Astrocyte (in vitro differentiated cells and primary cell): Measurements from ENCODE around the gene CEACAM1. TPM values are rescaled to one million over a fixed set of nuclear protein-coding genes. Genes with fewer than 3 reads are reported as not detected.

ENCODE experiments used
- DNase-seq: peaks from one replicate; pipeline ENCODE4 v3.0.0-alpha.2; 2010; ENCODE audit warnings: low read depth
- FAIRE-seq: peaks from 2 replicates; lab custom pipeline; 2011; peaks lifted over from hg19 to GRCh38; lab: Jason Lieb, UNC
- H2AFZ ChIP-seq: 2 replicates; pipeline ENCODE4 v1.6.0; 2012; ENCODE audit warnings: low read depth, low read length, inconsistent platforms
- H3K27ac ChIP-seq: 2 replicates; pipeline ENCODE4 v1.5.1; 2011; ENCODE audit warnings: low read depth, low read length, inconsistent platforms
- H3K27me3 ChIP-seq: 2 replicates; pipeline ENCODE4 v1.6.0; 2011; ENCODE audit warnings: low read length, inconsistent platforms; ENCODE audit not compliant: insufficient read depth
- H3K36me3 ChIP-seq: 2 replicates; pipeline ENCODE4 v1.5.1; 2011; ENCODE audit warnings: low read length, inconsistent platforms; ENCODE audit not compliant: insufficient read depth
- H3K4me1 ChIP-seq: 2 replicates; pipeline ENCODE4 v1.5.1; 2011; ENCODE audit warnings: low read length, inconsistent platforms; ENCODE audit not compliant: insufficient read depth
- H3K4me2 ChIP-seq: 2 replicates; pipeline ENCODE4 v1.6.0; 2012; ENCODE audit warnings: low read length, inconsistent platforms
- H3K4me3 ChIP-seq: 2 replicates; pipeline ENCODE4 v1.5.1; 2011; ENCODE audit warnings: low read depth, mild to moderate bottlenecking, low read length, inconsistent platforms; ENCODE audit not compliant: insufficient read depth
- H3K79me2 ChIP-seq: 2 replicates; pipeline ENCODE4 v1.6.0; 2012; ENCODE audit warnings: mild to moderate bottlenecking, low read length, inconsistent platforms; ENCODE audit not compliant: insufficient read depth
- H3K9ac ChIP-seq: 2 replicates; pipeline ENCODE4 v1.6.0; 2012; ENCODE audit warnings: mild to moderate bottlenecking, low read length, inconsistent platforms
- H3K9me3 ChIP-seq: 2 replicates; pipeline ENCODE4 v1.5.1; 2012; ENCODE audit warnings: low read depth, mild to moderate bottlenecking, low read length, inconsistent platforms; ENCODE audit not compliant: insufficient read depth
- H4K20me1 ChIP-seq: 2 replicates; pipeline ENCODE4 v1.6.0; 2012; ENCODE audit warnings: low read length, inconsistent platforms; ENCODE audit not compliant: insufficient read depth
- H3K27ac Mint-ChIP-seq: one replicate; pipeline ENCODE4 v1.8.0; 2021; ENCODE audit warnings: mild to moderate bottlenecking, mixed read lengths; ENCODE audit not compliant: unreplicated experiment
- H3K27me3 Mint-ChIP-seq: one replicate; pipeline ENCODE4 v1.8.0; 2021; ENCODE audit warnings: low read depth, mixed read lengths; ENCODE audit not compliant: unreplicated experiment
- H3K36me3 Mint-ChIP-seq: one replicate; pipeline ENCODE4 v1.8.0; 2021; ENCODE audit warnings: low read depth, mixed read lengths; ENCODE audit not compliant: unreplicated experiment
- H3K4me1 Mint-ChIP-seq: one replicate; pipeline ENCODE4 v1.8.0; 2021; ENCODE audit warnings: low read depth, mixed read lengths; ENCODE audit not compliant: unreplicated experiment
- H3K4me3 Mint-ChIP-seq: one replicate; pipeline ENCODE4 v1.8.0; 2021; ENCODE audit warnings: mild to moderate bottlenecking, moderate library complexity, mixed read lengths; ENCODE audit not compliant: unreplicated experiment
- H3K9me3 Mint-ChIP-seq: one replicate; pipeline ENCODE4 v1.8.0; 2021; ENCODE audit warnings: mild to moderate bottlenecking, mixed read lengths; ENCODE audit not compliant: unreplicated experiment
- CTCF ChIP-seq: IDR thresholded peaks from 2 replicates; pipeline ENCODE4 v1.5.1; 2011; ENCODE audit warnings: low read depth, mild to moderate bottlenecking, inconsistent platforms, low read length, moderate library complexity; ENCODE audit not compliant: insufficient read depth
- EZH2 ChIP-seq: IDR thresholded peaks from 2 replicates; pipeline ENCODE4 v1.6.1; 2012; ENCODE audit warnings: mild to moderate bottlenecking, low read length, inconsistent platforms; ENCODE audit not compliant: insufficient read depth
- total RNA-seq: library from RNA; stranded (reverse); gene quantifications from 2 replicates; pipeline ENCODE4 v1.2.1, GENCODE V29; 2021

The CEACAM1 gene
- total RNA-seq, 1 donor from 2014 or later = 1.1 TPM

GRCh38 chr19:42568006-42568405 lies 39.7 kb upstream of the CEACAM1 start:
- Histone ChIP-seq H3K27me3 (peaks cover 7% of the 10 kb centered on the region), H3K4me1 (no peaks in the 10 kb centered on the region), H3K27ac (no peak overlapping the region), H3K4me3 (no peak overlapping the region), H2AFZ (no peak overlapping the region), H3K36me3 (no peaks in the 10 kb centered on the region), H3K79me2 (no peaks in the 10 kb centered on the region), H4K20me1 (no peaks in the 10 kb centered on the region), H3K4me2 (no peak overlapping the region), H3K9me3 (no peaks in the 10 kb centered on the region), H3K9ac (no peak overlapping the region)
- H3K36me3 Mint-ChIP-seq = no peaks in the 10 kb centered on the region
- FAIRE-seq (no peak), DNase-seq (no peak)
- H3K4me3 Mint-ChIP-seq = no peak overlapping the region
- TF ChIP-seq EZH2 (no peak), CTCF (no peak)
- peaks cover 2% of the 10 kb centered on the region for H3K9me3 Mint-ChIP-seq
- H3K27ac Mint-ChIP-seq = no peak overlapping the region
- H3K27me3 Mint-ChIP-seq = peaks cover 63% of the 10 kb centered on the region
- H3K4me1 Mint-ChIP-seq = no peaks in the 10 kb centered on the region

- H3K4me1 Mint-ChIP-seq = no peaks in the 10 kb centered on the region
- peaks cover 2% of the 10 kb centered on the region for H3K9me3 Mint-ChIP-seq
- no peak overlapping the region for H2AFZ ChIP-seq
- H3K27me3 Mint-ChIP-seq = peaks cover 63% of the 10 kb centered on the region
- FAIRE-seq (no peak), DNase-seq (no peak)
- H3K9ac ChIP-seq = no peak overlapping the region
- no peak overlapping the region for H3K4me3 ChIP-seq
- H3K27ac ChIP-seq = no peak overlapping the region
- H3K27ac Mint-ChIP-seq = no peak overlapping the region
- no peaks in the 10 kb centered on the region for H3K9me3 ChIP-seq
- no peaks in the 10 kb centered on the region for H3K4me1 ChIP-seq
- no peaks in the 10 kb centered on the region for H3K36me3 ChIP-seq
- no peaks in the 10 kb centered on the region for H3K79me2 ChIP-seq
- no peak for TF ChIP-seq EZH2
- no peak for TF ChIP-seq CTCF
- H3K4me3 Mint-ChIP-seq = no peak overlapping the region
- peaks cover 9% of the 10 kb centered on the region for H3K27me3 ChIP-seq
- H4K20me1 ChIP-seq = no peaks in the 10 kb centered on the region
- no peaks in the 10 kb centered on the region for H3K36me3 Mint-ChIP-seq
- no peak overlapping the region for H3K4me2 ChIP-seq
These were observed 39.3 kb upstream of the CEACAM1 start for GRCh38 chr19:42567567-42567966.

GRCh38 chr19:42563352-42564210 lies 35.3 kb upstream of the CEACAM1 start:
- Histone ChIP-seq H3K36me3 (no peaks in the 10 kb centered on the region), H3K9me3 (no peaks in the 10 kb centered on the region), H3K4me3 (no peak overlapping the region), H3K79me2 (no peaks in the 10 kb centered on the region), H3K27ac (no peak overlapping the region), H4K20me1 (no peaks in the 10 kb centered on the region), H3K4me2 (no peak overlapping the region), H3K9ac (no peak overlapping the region), H2AFZ (no peak overlapping the region), H3K4me1 (no peaks in the 10 kb centered on the region), H3K27me3 (peaks cover 8% of the 10 kb centered on the region)
- Mint-ChIP-seq H3K36me3 (no peaks in the 10 kb centered on the region), H3K9me3 (peaks cover 4% of the 10 kb centered on the region), H3K27ac (no peak overlapping the region), H3K4me3 (no peak overlapping the region), H3K4me1 (no peaks in the 10 kb centered on the region), H3K27me3 (peaks cover 76% of the 10 kb centered on the region)
- FAIRE-seq (no peak), DNase-seq (peak; percentile 28)
- TF ChIP-seq EZH2 = no peak
- peak; percentile 69 for TF ChIP-seq CTCF
